CD4-positive, alpha-beta T cell treated with Interleukin-17A for 1 hour (primary cell): ENCODE results near the gene ADAMTS14.

Experiments
- DNase-seq: peaks from one replicate; pipeline ENCODE4 v3.0.0-alpha.2; 2020

Gene ADAMTS14

GRCh38 chr10:70733051-70733450 is 60.7 kb downstream of the ADAMTS14 start:
- DNase-seq: no peak

- DNase-seq: no peak
These were observed 62.9 kb downstream of the ADAMTS14 start for GRCh38 chr10:70735161-70735560.

DNA sequence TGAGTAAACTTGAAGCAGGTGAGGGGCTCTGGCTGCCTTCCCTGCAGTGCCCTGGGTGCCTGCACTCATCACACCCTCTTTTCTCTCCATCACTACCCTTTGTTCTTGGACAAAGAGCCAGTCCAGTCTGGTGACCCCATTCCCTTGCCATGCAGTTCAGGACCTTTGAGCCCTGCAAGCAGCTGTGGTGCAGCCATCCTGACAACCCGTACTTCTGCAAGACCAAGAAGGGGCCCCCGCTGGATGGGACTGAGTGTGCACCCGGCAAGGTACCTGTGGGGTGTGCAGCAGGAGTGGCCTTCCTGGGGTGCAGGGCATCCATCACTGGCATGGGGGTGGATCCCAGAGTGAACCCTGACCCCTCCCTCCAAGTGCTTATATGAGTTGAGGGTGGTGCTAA is 64.2 kb downstream of the ADAMTS14 start:
- no peak for DNase-seq

- no peak for DNase-seq
These were observed 64.9 kb downstream of the ADAMTS14 start for GRCh38 chr10:70737250-70737649.

DNA sequence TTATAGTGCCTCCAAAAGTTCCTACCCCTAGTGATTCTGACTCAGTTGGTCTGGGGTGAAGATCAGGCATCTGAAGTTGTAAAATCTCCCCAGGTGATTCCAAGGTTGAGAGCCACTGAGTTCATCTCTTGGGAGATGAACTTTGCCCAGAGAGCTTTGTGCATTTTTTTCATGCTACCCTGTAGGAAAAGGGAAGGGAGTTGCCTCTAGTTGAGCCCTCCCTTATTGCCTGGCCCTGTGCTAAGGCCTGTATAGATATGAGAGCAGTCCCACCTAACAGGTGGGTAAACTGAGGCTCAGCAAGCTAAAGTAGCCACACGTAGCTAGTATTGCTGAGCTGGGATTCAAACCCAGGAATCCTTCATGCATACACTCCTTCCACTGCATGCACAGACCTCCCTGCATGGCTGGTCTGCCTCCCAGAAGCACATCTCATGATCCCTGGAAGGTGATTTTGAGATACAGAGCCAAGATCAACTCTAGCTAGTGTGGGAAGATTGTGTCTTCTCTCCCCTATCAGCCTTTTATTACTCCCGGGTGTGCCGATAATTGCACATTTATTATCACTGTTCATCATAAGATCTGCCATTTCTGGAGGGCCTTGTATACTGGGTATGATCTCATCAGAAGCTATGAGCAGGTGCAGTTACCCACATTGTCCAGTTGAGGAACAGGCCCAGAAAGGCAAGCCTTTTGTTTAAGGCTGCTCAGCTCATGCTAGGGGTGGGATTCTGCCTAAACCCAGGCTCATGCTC is 65.9 kb downstream of the ADAMTS14 start:
- no peak for DNase-seq

DNA sequence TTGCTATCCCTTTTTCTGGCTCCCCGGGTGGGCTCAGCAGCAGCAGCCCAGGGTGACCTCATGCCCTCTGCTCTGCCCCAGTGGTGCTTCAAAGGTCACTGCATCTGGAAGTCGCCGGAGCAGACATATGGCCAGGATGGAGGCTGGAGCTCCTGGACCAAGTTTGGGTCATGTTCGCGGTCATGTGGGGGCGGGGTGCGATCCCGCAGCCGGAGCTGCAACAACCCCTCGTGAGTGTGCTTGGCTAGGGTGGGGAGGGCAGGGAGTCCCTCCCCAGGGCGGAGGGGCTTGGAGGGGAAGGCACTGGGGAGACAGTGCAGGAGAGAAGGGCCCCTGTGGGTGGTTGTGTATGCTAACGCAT is 66.4 kb downstream of the ADAMTS14 start:
- no peak for DNase-seq

DNA sequence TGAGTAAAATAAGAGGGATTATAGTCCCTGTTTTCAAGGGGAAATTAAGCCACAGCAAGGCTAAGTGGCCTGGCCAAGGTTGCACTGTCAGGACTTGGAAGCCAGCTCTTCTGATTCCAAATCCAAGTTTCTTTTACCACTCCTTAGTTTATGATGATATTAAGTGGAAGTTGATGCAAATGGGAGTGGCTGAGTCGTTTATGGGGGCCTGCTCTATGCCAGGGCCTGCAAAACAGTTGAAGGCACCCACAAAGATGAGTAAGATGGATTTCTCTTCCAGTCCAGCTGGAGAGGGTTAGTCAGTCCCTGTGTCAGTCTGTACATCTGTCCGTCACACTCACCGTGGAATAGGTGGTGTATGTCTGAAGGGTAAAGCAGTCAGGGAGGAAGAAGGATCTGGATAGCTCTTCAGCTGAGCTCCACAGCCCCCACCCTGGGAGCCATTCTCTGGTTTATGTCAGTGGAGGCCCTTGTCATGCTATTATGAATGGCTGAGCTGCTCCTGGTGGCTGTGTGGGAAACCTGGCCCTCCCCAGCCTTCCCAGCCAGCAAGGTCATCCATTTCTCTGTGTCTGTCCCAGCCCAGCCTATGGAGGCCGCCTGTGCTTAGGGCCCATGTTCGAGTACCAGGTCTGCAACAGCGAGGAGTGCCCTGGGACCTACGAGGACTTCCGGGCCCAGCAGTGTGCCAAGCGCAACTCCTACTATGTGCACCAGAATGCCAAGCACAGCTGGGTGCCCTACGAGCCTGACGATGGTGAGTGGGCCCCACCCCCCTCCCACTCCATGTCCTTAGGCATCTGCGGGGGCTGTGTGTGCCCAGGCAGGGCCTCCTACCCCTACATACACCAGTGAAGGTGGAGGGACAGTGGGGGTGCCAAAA is 68.3 kb downstream of the ADAMTS14 start:
- no peak for DNase-seq

DNA sequence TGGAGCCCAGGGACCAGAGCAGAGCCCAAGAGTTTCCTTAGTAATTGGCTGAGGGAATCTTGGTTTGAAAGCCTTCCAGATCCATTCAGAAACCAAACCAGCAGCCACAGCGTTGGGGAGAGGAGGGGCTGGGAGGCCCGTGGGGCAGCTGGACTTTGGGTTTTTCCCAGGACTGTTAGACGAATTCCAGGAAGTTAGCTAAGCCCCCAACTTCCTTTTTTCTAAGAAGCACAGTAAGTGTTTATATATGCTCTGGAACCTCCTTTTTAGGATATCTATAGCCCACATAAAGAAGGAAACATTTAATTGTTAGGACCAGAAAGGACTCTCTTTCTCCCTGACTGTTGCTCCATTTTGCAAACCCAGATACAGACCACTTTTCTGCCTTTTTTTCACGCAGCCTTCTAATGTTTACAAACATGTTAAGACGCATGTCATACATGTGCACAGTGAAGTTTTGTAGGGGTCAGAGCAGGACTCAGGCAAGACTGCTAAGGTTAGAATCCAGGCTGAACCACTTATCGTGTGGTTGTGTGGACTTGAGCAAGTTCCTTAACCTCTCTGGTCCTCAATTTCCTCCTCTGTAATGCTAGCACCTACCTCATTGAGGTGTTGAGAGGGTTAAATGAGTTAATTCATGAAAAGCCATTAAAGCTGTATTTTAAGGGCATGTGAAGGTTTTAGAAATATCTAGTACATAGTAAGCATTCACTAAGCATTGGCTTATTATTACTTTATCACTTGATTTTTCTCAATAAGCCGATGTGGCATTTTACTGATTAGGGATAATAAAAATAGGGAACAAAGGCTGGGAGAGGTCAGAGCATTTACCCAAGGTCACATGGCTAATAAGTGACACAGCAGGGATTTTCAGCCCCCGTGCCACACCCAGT is 70.5 kb downstream of the ADAMTS14 start:
- no peak for DNase-seq

GRCh38 chr10:70743430-70743788 is 71.1 kb downstream of the ADAMTS14 start:
- DNase-seq: no peak

DNA sequence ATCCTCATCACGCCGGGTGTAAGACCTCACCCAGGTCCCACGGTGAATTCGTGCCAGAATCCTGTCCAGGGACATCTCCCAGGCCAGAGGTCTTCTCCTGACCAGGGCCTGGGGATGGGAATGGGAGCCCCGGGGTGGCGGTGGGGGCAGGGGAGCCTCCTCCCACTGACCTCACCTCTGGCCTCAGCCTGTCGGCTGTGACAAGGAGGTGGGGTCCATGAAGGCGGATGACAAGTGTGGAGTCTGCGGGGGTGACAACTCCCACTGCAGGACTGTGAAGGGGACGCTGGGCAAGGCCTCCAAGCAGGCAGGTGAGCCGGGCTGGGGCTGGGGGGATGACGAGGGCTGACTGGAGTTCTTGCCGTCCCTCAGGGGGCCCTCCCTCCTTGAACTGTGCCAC is 71.6 kb downstream of the ADAMTS14 start:
- DNase-seq: no peak

- no peak for DNase-seq
These were observed 72.4 kb downstream of the ADAMTS14 start for GRCh38 chr10:70744617-70745143.

DNA sequence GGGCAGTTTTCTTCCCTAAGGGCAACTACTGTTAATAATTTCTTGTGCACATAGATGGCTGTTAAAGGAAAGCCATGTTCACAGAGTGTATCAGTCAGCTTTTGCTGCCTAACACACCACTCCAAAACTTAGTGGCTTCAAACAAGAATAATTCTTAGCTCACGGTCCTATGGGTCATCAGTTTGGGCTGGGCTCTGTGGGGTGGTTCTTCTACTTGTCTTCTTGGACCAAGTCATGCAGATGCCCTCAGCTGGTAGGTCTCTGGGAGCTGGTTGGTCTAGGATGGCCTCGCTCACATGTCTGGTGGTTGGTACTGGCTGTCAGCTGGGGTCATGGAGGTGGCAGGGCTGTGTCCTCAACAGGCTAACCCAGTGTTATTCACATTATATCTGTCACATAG is 73.2 kb downstream of the ADAMTS14 start:
- DNase-seq: no peak

GRCh38 chr10:70747192-70747965 is 75.1 kb downstream of the ADAMTS14 start:
- DNase-seq: no peak

DNA sequence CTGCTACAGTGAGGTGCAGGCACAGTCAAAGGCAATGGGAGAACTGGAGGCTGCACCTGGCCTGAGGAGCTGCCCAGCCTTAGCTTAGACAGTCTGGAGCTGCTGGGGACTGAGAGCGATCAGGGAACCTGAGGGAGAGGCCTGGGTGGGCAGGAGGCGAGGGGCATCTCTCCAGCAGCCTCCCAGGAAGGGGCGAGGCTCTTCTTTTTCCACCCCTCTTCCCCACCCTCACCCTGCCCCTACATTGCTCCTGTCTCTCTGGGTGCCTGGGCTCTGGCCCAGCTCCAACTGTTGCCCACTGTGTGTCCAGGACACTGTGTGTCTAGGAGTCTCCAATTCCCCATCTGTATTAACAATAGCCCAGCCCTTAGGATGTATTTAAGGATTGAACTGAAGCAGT is 76.0 kb downstream of the ADAMTS14 start:
- no peak for DNase-seq

- DNase-seq: no peak
These were observed 76.7 kb downstream of the ADAMTS14 start for GRCh38 chr10:70748801-70749573.

GRCh38 chr10:70749756-70750155 is 77.5 kb downstream of the ADAMTS14 start:
- DNase-seq: no peak

- no peak for DNase-seq
These were observed 77.9 kb downstream of the ADAMTS14 start for GRCh38 chr10:70750156-70750703.

GRCh38 chr10:70751356-70751755 is 79.0 kb downstream of the ADAMTS14 start:
- no peak for DNase-seq

- no peak for DNase-seq
These were observed 79.7 kb downstream of the ADAMTS14 start for GRCh38 chr10:70751991-70752390.

DNA sequence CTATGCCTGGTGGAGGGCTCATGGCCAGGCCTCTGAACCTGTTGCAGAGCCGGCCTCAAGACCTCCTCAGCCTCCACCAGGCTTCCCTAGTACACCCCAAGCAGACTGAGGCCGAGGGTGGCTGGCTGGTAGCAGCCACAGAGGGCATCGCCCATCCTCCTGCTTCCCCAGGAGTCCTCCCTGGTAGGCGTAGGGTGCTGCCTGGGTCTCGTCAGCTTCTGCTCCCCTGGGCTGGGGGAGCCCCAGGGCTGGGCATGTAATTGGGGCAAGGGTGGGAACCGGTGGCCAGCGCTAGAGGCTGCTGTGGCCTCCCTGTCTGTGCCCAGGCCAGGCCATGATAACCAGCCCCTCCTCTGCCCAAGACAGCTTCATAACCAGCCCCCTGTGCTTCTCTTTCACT is 80.3 kb downstream of the ADAMTS14 start:
- DNase-seq: no peak

GRCh38 chr10:70753026-70753663 is 80.8 kb downstream of the ADAMTS14 start:
- no peak for DNase-seq
